A673 (cell line): ENCODE results near the gene JUNB.

Experiments
- CTCF ChIP-seq: fragments of 300-800, 200-600 bp; sonication (generic); conservative IDR thresholded peaks from 2 replicates; pipeline ENCODE4 v1.5.1; 2017; ENCODE audit warnings: low read depth, mild to moderate bottlenecking, antibody characterized with exemption, low read length, moderate library complexity, mixed read lengths
- EZH2 ChIP-seq: fragments of 200-600 bp; sonication (generic); IDR thresholded peaks from 2 replicates; pipeline ENCODE4 v1.6.1; 2017; ENCODE audit warnings: borderline replicate concordance, low read depth, mild to moderate bottlenecking, mixed read lengths, antibody characterized with exemption, low read length; ENCODE audit not compliant: poor library complexity, severe bottlenecking

GRCh38 chr19:12782424-12783290 is 8.6 kb upstream of the JUNB start:
- TF ChIP-seq CTCF (0 out of 2 replicates have a peak, but pooled peaks have one; percentile 33), EZH2 (no peak)
